CD4-positive, alpha-beta T cell treated with Interleukin-1 beta for 1 hour (primary cell): ENCODE data around the gene FAM110D.

Experiments used
- DNase-seq, 2 donors: peaks; one replicate each; pipeline ENCODE4 v3.0.0-alpha.2; 2020 to 2022

The FAM110D gene

GRCh38 chr1:26164036-26164860, 5.4 kb downstream of the FAM110D start:
- peak; percentile 31 to 59 for DNase-seq

GRCh38 chr1:26164861-26165842, 6.3 kb downstream of the FAM110D start:
- no peak for DNase-seq

- no peak for DNase-seq
Measured at GRCh38 chr1:26166719-26167281, 7.9 kb downstream of the FAM110D start.

- no peak for DNase-seq
Measured at GRCh38 chr1:26168410-26169197, 9.7 kb downstream of the FAM110D start, which contains the start of gene C1orf232. Gene C1orf232, minus strand, starts transcription at chr1:26168963. Its CDS starts 464 bp downstream, at chr1:26168499.

- no peak for DNase-seq
Measured at GRCh38 chr1:26169198-26169554, 10.3 kb downstream of the FAM110D start.

- DNase-seq: peak; percentile 91
Measured at GRCh38 chr1:26169669-26170471, 11.0 kb downstream of the FAM110D start, which contains the start of gene ZNF593. Gene ZNF593, plus strand, starts transcription at chr1:26169908. Its CDS starts 76 bp downstream, at chr1:26169984.

GRCh38 chr1:26170472-26170821, 11.6 kb downstream of the FAM110D start:
- DNase-seq: no peak

- DNase-seq: no peak
Measured at GRCh38 chr1:26171084-26172072, 12.5 kb downstream of the FAM110D start, which contains the start of gene ZNF593OS. Gene ZNF593OS, minus strand, starts transcription at chr1:26171832. Its CDS starts 171 bp downstream, at chr1:26171661.

- no peak for DNase-seq
Measured at GRCh38 chr1:26175346-26175745, 16.5 kb downstream of the FAM110D start.

GRCh38 chr1:26177182-26177684, 18.4 kb downstream of the FAM110D start, which contains the start of gene CNKSR1:
Gene CNKSR1, plus strand, starts transcription at chr1:26177491. Its CDS starts 57 bp downstream, at chr1:26177548.
- DNase-seq: peak in 1 of 2 donors; percentile 19

GRCh38 chr1:26180010-26180506, 21.2 kb downstream of the FAM110D start:
- DNase-seq: no peak

GRCh38 chr1:26181586-26182382, 22.9 kb downstream of the FAM110D start:
- DNase-seq: no peak

- DNase-seq: no peak
Measured at GRCh38 chr1:26182383-26182696, 23.5 kb downstream of the FAM110D start.

- DNase-seq: no peak
Measured at GRCh38 chr1:26184086-26184485, 25.2 kb downstream of the FAM110D start.

- DNase-seq: no peak
Measured at GRCh38 chr1:26184883-26185282, 26.0 kb downstream of the FAM110D start.

- DNase-seq: no peak
Measured at GRCh38 chr1:26187882-26188281, 29.0 kb downstream of the FAM110D start.

GRCh38 chr1:26188477-26188876, 29.6 kb downstream of the FAM110D start:
- no peak for DNase-seq

GRCh38 chr1:26189331-26189730, 30.5 kb downstream of the FAM110D start:
- no peak for DNase-seq
